Measurements from ENCODE around the gene TRAPPC6A. TPM values are rescaled to one million over a fixed set of nuclear protein-coding genes. Genes with fewer than 3 reads are reported as not detected.

The TRAPPC6A gene
- total and polyA plus RNA-seq, 2 of the 13 experiments (the other 11 are each of a cell fraction or from before 2014, with no cell fraction given): 6.5 to 21.0 TPM

GRCh38 chr19:45200568-45200967 is 22.5 kb upstream of the TRAPPC6A start (continued):
- TF ChIP-seq, protein P1, sequence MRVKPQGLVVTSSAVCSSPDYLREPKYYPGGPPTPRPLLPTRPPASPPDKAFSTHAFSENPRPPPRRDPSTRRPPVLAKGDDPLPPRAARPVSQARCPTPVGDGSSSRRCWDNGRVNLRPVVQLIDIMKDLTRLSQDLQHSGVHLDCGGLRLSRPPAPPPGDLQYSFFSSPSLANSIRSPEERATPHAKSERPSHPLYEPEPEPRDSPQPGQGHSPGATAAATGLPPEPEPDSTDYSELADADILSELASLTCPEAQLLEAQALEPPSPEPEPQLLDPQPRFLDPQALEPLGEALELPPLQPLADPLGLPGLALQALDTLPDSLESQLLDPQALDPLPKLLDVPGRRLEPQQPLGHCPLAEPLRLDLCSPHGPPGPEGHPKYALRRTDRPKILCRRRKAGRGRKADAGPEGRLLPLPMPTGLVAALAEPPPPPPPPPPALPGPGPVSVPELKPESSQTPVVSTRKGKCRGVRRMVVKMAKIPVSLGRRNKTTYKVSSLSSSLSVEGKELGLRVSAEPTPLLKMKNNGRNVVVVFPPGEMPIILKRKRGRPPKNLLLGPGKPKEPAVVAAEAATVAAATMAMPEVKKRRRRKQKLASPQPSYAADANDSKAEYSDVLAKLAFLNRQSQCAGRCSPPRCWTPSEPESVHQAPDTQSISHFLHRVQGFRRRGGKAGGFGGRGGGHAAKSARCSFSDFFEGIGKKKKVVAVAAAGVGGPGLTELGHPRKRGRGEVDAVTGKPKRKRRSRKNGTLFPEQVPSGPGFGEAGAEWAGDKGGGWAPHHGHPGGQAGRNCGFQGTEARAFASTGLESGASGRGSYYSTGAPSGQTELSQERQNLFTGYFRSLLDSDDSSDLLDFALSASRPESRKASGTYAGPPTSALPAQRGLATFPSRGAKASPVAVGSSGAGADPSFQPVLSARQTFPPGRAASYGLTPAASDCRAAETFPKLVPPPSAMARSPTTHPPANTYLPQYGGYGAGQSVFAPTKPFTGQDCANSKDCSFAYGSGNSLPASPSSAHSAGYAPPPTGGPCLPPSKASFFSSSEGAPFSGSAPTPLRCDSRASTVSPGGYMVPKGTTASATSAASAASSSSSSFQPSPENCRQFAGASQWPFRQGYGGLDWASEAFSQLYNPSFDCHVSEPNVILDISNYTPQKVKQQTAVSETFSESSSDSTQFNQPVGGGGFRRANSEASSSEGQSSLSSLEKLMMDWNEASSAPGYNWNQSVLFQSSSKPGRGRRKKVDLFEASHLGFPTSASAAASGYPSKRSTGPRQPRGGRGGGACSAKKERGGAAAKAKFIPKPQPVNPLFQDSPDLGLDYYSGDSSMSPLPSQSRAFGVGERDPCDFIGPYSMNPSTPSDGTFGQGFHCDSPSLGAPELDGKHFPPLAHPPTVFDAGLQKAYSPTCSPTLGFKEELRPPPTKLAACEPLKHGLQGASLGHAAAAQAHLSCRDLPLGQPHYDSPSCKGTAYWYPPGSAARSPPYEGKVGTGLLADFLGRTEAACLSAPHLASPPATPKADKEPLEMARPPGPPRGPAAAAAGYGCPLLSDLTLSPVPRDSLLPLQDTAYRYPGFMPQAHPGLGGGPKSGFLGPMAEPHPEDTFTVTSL (CRISPR knock-in tag; IDR thresholded peaks at IDR 0.05; ENCODE audit: borderline replicate concordance): no peak
- TF ChIP-seq ZMYM2 (CRISPR knock-in tag; IDR thresholded peaks at IDR 0.05): no peak
- peak; percentile 84 for TF ChIP-seq SMC3 (IDR thresholded peaks at IDR 0.05; ENCODE audit: low read length)
- TF ChIP-seq ZNF34 (CRISPR knock-in tag; IDR thresholded peaks at IDR 0.05; ENCODE audit: borderline replicate concordance): no peak
- no peak for TF ChIP-seq BRF2 (CRISPR knock-in tag; IDR thresholded peaks at IDR 0.05)
- TF ChIP-seq GLI4 (CRISPR knock-in tag; IDR thresholded peaks at IDR 0.05; ENCODE audit: borderline replicate concordance): no peak
- no peak for TF ChIP-seq MEF2D (CRISPR knock-in tag; IDR thresholded peaks at IDR 0.05)
- TF ChIP-seq MBD4 (IDR thresholded peaks at IDR 0.05; ENCODE audit: borderline replicate concordance, low read length): no peak
- no peak for TF ChIP-seq MAZ (IDR thresholded peaks at IDR 0.05; ENCODE audit: borderline replicate concordance, low read depth, low read length)
- TF ChIP-seq MAZ (CRISPR knock-in tag; IDR thresholded peaks at IDR 0.05; ENCODE audit: low read depth): 0 out of 2 replicates have a peak, but pooled peaks have one; percentile 23
- peak; percentile 28; the same call in 1 of the 2 replicates for TF ChIP-seq ZBTB21 (CRISPR knock-in tag; IDR thresholded peaks at IDR 0.05)
- TF ChIP-seq ELF3 (CRISPR knock-in tag; IDR thresholded peaks at IDR 0.05): 0 out of 2 replicates have a peak, but pooled peaks have one; percentile 29
- no peak for TF ChIP-seq ZFP1 (CRISPR knock-in tag; IDR thresholded peaks at IDR 0.05)
- 0 out of 2 replicates have a peak, but pooled peaks have one; percentile 12 for TF ChIP-seq ZNF331 (CRISPR knock-in tag; IDR thresholded peaks at IDR 0.05)
- no peak for TF ChIP-seq ZZZ3 (CRISPR knock-in tag; IDR thresholded peaks at IDR 0.05; ENCODE audit: borderline replicate concordance)
- TF ChIP-seq ZBTB25 (CRISPR knock-in tag; IDR thresholded peaks at IDR 0.05): no peak
- no peak for TF ChIP-seq ZNF567 (CRISPR knock-in tag; IDR thresholded peaks at IDR 0.05; ENCODE audit: borderline replicate concordance)
- TF ChIP-seq RAD21 (CRISPR knock-in tag; IDR thresholded peaks at IDR 0.05): peak; percentile 84
- TF ChIP-seq E2F2 (CRISPR knock-in tag; IDR thresholded peaks at IDR 0.05; ENCODE audit: borderline replicate concordance): no peak
- TF ChIP-seq FOSL2 (CRISPR knock-in tag; IDR thresholded peaks at IDR 0.05): no peak
- peak; percentile 45; the same call in 1 of the 2 replicates for TF ChIP-seq THAP11 (CRISPR knock-in tag; IDR thresholded peaks at IDR 0.05)
- no peak for TF ChIP-seq CHD2 (IDR thresholded peaks at IDR 0.05; ENCODE audit: low read depth, low read length)

Measured in HepG2 (cell line).